Endothelial cell (in vitro differentiated cells): ENCODE data around the gene RTL5. TPM values are rescaled to one million over a fixed set of nuclear protein-coding genes. Genes with fewer than 3 reads are reported as not detected.
A peak's percentile ranks its signal among the peaks of the same experiment; 100 is the strongest.

Source experiments
- DNase-seq: peaks from one replicate; pipeline ENCODE4 v3.0.0; 2021; ENCODE audit warnings: low spot score
- H3K27ac Mint-ChIP-seq: one replicate; pipeline ENCODE4 v1.8.0; 2021; ENCODE audit warnings: mixed read lengths, inconsistent platforms; ENCODE audit not compliant: unreplicated experiment
- H3K27me3 Mint-ChIP-seq: one replicate; pipeline ENCODE4 v1.8.0; 2021; ENCODE audit warnings: mild to moderate bottlenecking, moderate library complexity, mixed read lengths, inconsistent platforms; ENCODE audit not compliant: unreplicated experiment
- H3K36me3 Mint-ChIP-seq: one replicate; pipeline ENCODE4 v1.8.0; 2021; ENCODE audit warnings: mild to moderate bottlenecking, low read depth, mixed read lengths, inconsistent platforms; ENCODE audit not compliant: unreplicated experiment
- H3K4me1 Mint-ChIP-seq: one replicate; pipeline ENCODE4 v1.8.0; 2021; ENCODE audit warnings: mild to moderate bottlenecking, mixed read lengths, inconsistent platforms; ENCODE audit not compliant: unreplicated experiment
- H3K4me3 Mint-ChIP-seq: one replicate; pipeline ENCODE4 v1.8.0; 2021; ENCODE audit warnings: mild to moderate bottlenecking, mixed read lengths, inconsistent platforms; ENCODE audit not compliant: unreplicated experiment
- H3K9me3 Mint-ChIP-seq: one replicate; pipeline ENCODE4 v1.8.0; 2021; ENCODE audit warnings: mixed read lengths, inconsistent platforms; ENCODE audit not compliant: unreplicated experiment
- total RNA-seq: library from RNA; stranded (reverse); fragmentation: NEBNext Ultra II Directional; extraction: Animal tissue kit (Norgen Biotek cat#: 25700); gene quantifications from one replicate; pipeline ENCODE4 v1.2.1, GENCODE V29; 2021; ENCODE audit not compliant: unreplicated experiment
- TF ChIP-seq, protein P1 (sequence below): fragments of 200-600 bp; sonication (generic); IDR thresholded peaks from one replicate; pipeline ENCODE4 v1.5.0; 2021; ENCODE audit warnings: antibody characterized with exemption; ENCODE audit not compliant: unreplicated experiment

RTL5 gene
- total RNA-seq, 1 donor from 2014 or later, result 8.5 TPM

DNA sequence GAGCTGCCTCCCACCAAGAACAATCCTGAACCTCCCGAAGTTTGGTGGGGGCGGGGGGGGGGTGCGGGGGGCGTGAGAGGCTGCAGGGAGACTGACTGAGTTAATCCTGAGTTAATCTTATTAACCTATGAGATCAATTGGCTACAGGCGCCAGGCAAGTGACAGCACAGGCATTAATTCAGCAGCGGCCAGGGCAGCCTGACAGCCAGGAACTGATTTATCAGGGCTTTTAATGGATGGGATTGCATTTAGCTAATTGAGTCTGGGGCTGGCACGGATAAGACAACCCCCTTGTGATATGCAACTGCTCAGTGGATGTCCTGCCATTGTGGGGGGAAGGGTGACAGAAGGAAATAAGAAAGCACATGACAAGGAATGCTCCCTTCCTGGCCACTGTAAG lies 16.3 kb downstream of the RTL5 start:
- Mint-ChIP-seq H3K27me3 (no peaks in the 10 kb centered on the region), H3K4me1 (peaks cover 28% of the 10 kb centered on the region), H3K4me3 (no peak overlapping the region), H3K36me3 (peaks cover 9% of the 10 kb centered on the region), H3K9me3 (no peaks in the 10 kb centered on the region), H3K27ac (peak overlapping the region; percentile 22)
- no peak for DNase-seq
- TF ChIP-seq, protein P1, sequence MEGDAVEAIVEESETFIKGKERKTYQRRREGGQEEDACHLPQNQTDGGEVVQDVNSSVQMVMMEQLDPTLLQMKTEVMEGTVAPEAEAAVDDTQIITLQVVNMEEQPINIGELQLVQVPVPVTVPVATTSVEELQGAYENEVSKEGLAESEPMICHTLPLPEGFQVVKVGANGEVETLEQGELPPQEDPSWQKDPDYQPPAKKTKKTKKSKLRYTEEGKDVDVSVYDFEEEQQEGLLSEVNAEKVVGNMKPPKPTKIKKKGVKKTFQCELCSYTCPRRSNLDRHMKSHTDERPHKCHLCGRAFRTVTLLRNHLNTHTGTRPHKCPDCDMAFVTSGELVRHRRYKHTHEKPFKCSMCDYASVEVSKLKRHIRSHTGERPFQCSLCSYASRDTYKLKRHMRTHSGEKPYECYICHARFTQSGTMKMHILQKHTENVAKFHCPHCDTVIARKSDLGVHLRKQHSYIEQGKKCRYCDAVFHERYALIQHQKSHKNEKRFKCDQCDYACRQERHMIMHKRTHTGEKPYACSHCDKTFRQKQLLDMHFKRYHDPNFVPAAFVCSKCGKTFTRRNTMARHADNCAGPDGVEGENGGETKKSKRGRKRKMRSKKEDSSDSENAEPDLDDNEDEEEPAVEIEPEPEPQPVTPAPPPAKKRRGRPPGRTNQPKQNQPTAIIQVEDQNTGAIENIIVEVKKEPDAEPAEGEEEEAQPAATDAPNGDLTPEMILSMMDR, result no peak

DNA sequence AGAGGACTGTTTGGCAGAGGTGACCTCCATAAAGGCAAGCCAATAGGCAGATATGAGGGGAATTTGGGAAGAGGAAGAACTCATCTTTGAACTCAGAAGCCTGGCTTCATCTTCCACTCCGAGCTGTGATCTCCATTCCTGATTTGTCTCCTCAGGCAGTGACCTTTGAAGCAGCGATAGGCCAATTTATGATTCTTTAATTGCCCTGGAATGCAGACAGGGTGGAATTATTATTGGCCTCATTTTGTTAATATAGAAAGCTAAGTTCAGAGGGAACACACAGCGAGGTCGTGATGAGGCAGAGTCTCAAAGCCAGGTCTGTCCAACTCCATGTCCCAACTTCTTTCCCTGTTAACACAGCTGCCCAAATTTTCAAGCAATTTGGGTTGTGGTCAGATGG lies 16.9 kb downstream of the RTL5 start:
- DNase-seq, result no peak
- H3K4me1 Mint-ChIP-seq, result peaks cover 28% of the 10 kb centered on the region
- TF ChIP-seq, protein P1, result no peak
- peaks cover 9% of the 10 kb centered on the region for H3K36me3 Mint-ChIP-seq
- no peak overlapping the region for H3K4me3 Mint-ChIP-seq
- H3K27ac Mint-ChIP-seq, result peak overlapping the region; percentile 70
- no peaks in the 10 kb centered on the region for H3K27me3 Mint-ChIP-seq
- H3K9me3 Mint-ChIP-seq, result no peaks in the 10 kb centered on the region

DNA sequence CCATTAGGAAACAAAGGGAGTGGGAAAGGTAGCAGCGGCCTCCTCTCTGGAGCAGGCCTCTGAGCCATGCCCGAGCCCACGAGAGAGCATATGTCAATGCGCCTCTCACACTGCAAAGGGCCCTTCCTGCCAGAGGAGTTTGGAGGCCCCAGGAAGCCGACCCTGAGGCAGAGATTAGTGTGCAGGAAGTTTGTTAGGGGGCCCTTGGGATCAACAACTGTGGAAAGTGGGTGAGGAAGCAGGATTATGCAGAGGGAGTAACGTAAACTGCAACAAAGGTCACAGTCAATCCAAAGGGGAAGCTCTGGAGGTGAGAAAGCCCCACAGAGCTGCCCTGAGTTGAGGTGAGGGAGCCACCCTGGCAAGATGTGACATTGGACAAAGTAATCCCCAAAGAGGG lies 17.4 kb downstream of the RTL5 start:
- H3K27me3 Mint-ChIP-seq, result no peaks in the 10 kb centered on the region
- H3K4me1 Mint-ChIP-seq, result peaks cover 28% of the 10 kb centered on the region
- TF ChIP-seq, protein P1, result no peak
- H3K27ac Mint-ChIP-seq, result peak overlapping the region; percentile 70
- DNase-seq, result no peak
- H3K4me3 Mint-ChIP-seq, result no peak overlapping the region
- H3K9me3 Mint-ChIP-seq, result no peaks in the 10 kb centered on the region
- peaks cover 9% of the 10 kb centered on the region for H3K36me3 Mint-ChIP-seq

DNA sequence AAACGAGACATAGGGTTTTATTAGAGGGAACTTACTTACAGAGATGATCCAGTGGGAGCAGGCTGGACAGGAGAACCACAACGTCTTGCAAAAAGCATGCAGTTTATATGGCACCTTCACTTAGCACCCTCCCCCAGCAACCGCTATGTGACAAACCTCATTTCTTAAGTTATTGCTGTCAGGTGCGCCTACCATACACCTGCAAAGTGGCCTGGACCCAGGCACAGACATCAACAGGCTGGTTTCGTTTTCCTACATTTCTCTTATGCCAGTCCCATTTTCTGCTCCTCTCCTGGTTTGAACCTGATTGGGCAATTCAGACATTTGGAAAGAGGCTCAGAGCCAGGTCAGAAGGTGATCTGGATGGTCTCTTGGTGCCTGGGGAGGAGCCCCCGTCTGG lies 18.3 kb downstream of the RTL5 start:
- no peaks in the 10 kb centered on the region for H3K27me3 Mint-ChIP-seq
- H3K27ac Mint-ChIP-seq, result no peak overlapping the region
- no peaks in the 10 kb centered on the region for H3K9me3 Mint-ChIP-seq
- H3K36me3 Mint-ChIP-seq, result peaks cover 16% of the 10 kb centered on the region
- DNase-seq, result no peak
- H3K4me3 Mint-ChIP-seq, result no peak overlapping the region
- TF ChIP-seq, protein P1, result no peak
- H3K4me1 Mint-ChIP-seq, result peaks cover 28% of the 10 kb centered on the region

DNA sequence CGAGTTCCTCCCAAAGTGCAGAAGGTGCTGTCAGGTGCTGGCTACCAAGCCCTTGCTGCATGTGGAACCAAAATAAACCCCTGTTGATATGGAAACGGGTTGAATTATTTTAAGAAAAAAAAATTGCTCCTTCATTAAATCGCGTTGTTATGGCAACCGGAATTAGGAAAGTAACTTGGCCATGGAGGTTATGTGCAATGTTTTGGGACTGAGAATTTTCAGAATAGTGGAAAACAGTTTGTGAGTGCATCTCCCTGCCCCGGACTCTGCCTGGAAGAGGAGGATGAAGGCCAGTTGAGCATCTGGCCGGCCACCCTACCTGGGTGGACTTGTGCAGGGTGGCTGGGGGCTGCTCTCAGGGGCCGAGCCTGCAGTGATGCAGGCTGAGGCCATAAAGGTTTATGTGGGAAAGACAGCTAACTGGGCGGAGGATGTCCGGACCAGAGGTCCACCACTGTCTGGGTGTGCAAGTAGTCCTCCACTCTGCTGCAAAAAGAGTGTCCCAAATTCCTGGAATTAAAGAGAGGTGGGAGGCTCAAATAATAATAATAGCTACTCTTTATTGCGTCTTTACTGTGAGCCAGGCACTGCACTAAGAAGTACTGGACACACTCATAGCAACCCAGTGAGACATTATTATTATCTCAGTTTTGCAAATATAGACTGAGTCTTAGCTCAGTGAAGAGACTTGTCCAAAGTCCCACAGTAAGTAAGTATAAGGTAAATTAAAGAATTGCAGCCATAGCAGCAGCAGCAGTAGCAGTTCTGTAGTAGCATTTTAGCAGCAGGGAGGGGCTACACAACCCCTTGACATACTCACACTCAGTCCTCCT lies 20.6 kb downstream of the RTL5 start:
- no peak overlapping the region for H3K4me3 Mint-ChIP-seq
- peaks cover 36% of the 10 kb centered on the region for H3K4me1 Mint-ChIP-seq
- no peak overlapping the region for H3K27ac Mint-ChIP-seq
- TF ChIP-seq, protein P1, result no peak
- no peaks in the 10 kb centered on the region for H3K27me3 Mint-ChIP-seq
- no peak for DNase-seq
- no peaks in the 10 kb centered on the region for H3K9me3 Mint-ChIP-seq
- H3K36me3 Mint-ChIP-seq, result peaks cover 23% of the 10 kb centered on the region
